Measurements from ENCODE around the gene FIBCD1.

Gene FIBCD1

GRCh38 chr9:130975932-130976841, 37.1 kb upstream of the FIBCD1 start:
- DNase-seq (ENCODE audit: extremely low spot score): no peak
- POLR2A ChIA-PET: no interaction called here
- CTCF ChIA-PET: no interaction called here
- no peak for TF ChIP-seq SUZ12 (IDR thresholded peaks at IDR 0.05)
- TF ChIP-seq FOXK2 (IDR thresholded peaks at IDR 0.05): no peak
- no peak for TF ChIP-seq NFRKB (IDR thresholded peaks at IDR 0.05)
- no peak for TF ChIP-seq FOXM1 (IDR thresholded peaks at IDR 0.05; ENCODE audit: borderline replicate concordance)
- no peak for TF ChIP-seq LEF1 (IDR thresholded peaks at IDR 0.05; ENCODE audit: borderline replicate concordance)
- TF ChIP-seq ELF4 (IDR thresholded peaks at IDR 0.05): no peak
- no peak for TF ChIP-seq PKNOX1 (IDR thresholded peaks at IDR 0.05)
- TF ChIP-seq L3MBTL2 (conservative IDR thresholded peaks at IDR 0.05): no peak
- TF ChIP-seq SP1 (IDR thresholded peaks at IDR 0.05): no peak
- no peak for TF ChIP-seq ZNF384 (IDR thresholded peaks at IDR 0.05)
- no peak for TF ChIP-seq FOXA1 (IDR thresholded peaks at IDR 0.05)
- TF ChIP-seq ARNT (IDR thresholded peaks at IDR 0.05): no peak
- no peak for TF ChIP-seq BHLHE40 (IDR thresholded peaks at IDR 0.05; ENCODE audit: borderline replicate concordance)
- TF ChIP-seq TARDBP (IDR thresholded peaks at IDR 0.05): no peak
- TF ChIP-seq HDGF (IDR thresholded peaks at IDR 0.05; ENCODE audit: borderline replicate concordance): no peak

GRCh38 chr9:130975156-130975555, 36.1 kb upstream of the FIBCD1 start:
- ChIA-PET POLR2A (no interaction called here), CTCF (interaction anchor here (0.6 kb wide), 1 partner anchor 111 kb away, joined by 3 read pairs; no protein-coding TSS in a partner anchor)
- no peak for DNase-seq (ENCODE audit: extremely low spot score)
- TF ChIP-seq ELF4 (IDR thresholded peaks at IDR 0.05): no peak
- TF ChIP-seq NFRKB (IDR thresholded peaks at IDR 0.05): no peak
- no peak for TF ChIP-seq PKNOX1 (IDR thresholded peaks at IDR 0.05)
- TF ChIP-seq SUZ12 (IDR thresholded peaks at IDR 0.05): no peak
- no peak for TF ChIP-seq TARDBP (IDR thresholded peaks at IDR 0.05)
- TF ChIP-seq SP1 (IDR thresholded peaks at IDR 0.05): no peak
- TF ChIP-seq HDGF (IDR thresholded peaks at IDR 0.05; ENCODE audit: borderline replicate concordance): no peak
- no peak for TF ChIP-seq FOXK2 (IDR thresholded peaks at IDR 0.05)
- no peak for TF ChIP-seq CTBP1 (IDR thresholded peaks at IDR 0.05; ENCODE audit: borderline replicate concordance)
- no peak for TF ChIP-seq L3MBTL2 (conservative IDR thresholded peaks at IDR 0.05)
- no peak for TF ChIP-seq FOXM1 (IDR thresholded peaks at IDR 0.05; ENCODE audit: borderline replicate concordance)
- TF ChIP-seq LEF1 (IDR thresholded peaks at IDR 0.05; ENCODE audit: borderline replicate concordance): no peak
- no peak for TF ChIP-seq ZNF384 (IDR thresholded peaks at IDR 0.05)
- TF ChIP-seq FOXA1 (IDR thresholded peaks at IDR 0.05): no peak
- no peak for TF ChIP-seq BHLHE40 (IDR thresholded peaks at IDR 0.05; ENCODE audit: borderline replicate concordance)

GRCh38 chr9:130974697-130975096, 35.6 kb upstream of the FIBCD1 start:
- no peak for TF ChIP-seq LEF1 (IDR thresholded peaks at IDR 0.05; ENCODE audit: borderline replicate concordance)
- no peak for TF ChIP-seq NFRKB (IDR thresholded peaks at IDR 0.05)
- no peak for TF ChIP-seq CTBP1 (IDR thresholded peaks at IDR 0.05; ENCODE audit: borderline replicate concordance)
- ChIA-PET POLR2A (no interaction called here), CTCF (no interaction called here)
- DNase-seq (ENCODE audit: extremely low spot score): no peak

GRCh38 chr9:130973686-130974281, 34.7 kb upstream of the FIBCD1 start:
- TF ChIP-seq SP1 (IDR thresholded peaks at IDR 0.05): no peak
- TF ChIP-seq L3MBTL2 (conservative IDR thresholded peaks at IDR 0.05): no peak
- no peak for TF ChIP-seq TARDBP (IDR thresholded peaks at IDR 0.05)
- TF ChIP-seq PKNOX1 (IDR thresholded peaks at IDR 0.05): no peak
- TF ChIP-seq ZNF384 (IDR thresholded peaks at IDR 0.05): no peak
- DNase-seq (ENCODE audit: extremely low spot score): no peak
- CTCF ChIA-PET: interaction anchor here (0.7 kb wide), 1 partner anchor 25 kb away, joined by 3 read pairs; no protein-coding TSS in a partner anchor
- POLR2A ChIA-PET: interaction anchor here (1.0 kb wide), 1 partner anchor 12 kb away, joined by 3 read pairs; no protein-coding TSS in a partner anchor

GRCh38 chr9:130972957-130973685, 34.1 kb upstream of the FIBCD1 start:
- DNase-seq (ENCODE audit: extremely low spot score): no peak
- TF ChIP-seq HDGF (IDR thresholded peaks at IDR 0.05; ENCODE audit: borderline replicate concordance) (no peak), FOXK2 (IDR thresholded peaks at IDR 0.05) (no peak), NFRKB (IDR thresholded peaks at IDR 0.05) (no peak), TARDBP (IDR thresholded peaks at IDR 0.05) (no peak), BHLHE40 (IDR thresholded peaks at IDR 0.05; ENCODE audit: borderline replicate concordance) (no peak), FOXA1 (IDR thresholded peaks at IDR 0.05) (no peak), SP1 (IDR thresholded peaks at IDR 0.05) (no peak), L3MBTL2 (conservative IDR thresholded peaks at IDR 0.05) (no peak), ZNF384 (IDR thresholded peaks at IDR 0.05) (no peak), PKNOX1 (IDR thresholded peaks at IDR 0.05) (no peak), CTBP1 (IDR thresholded peaks at IDR 0.05; ENCODE audit: borderline replicate concordance) (no peak), FOXM1 (IDR thresholded peaks at IDR 0.05; ENCODE audit: borderline replicate concordance) (no peak), ELF4 (IDR thresholded peaks at IDR 0.05) (no peak), SUZ12 (IDR thresholded peaks at IDR 0.05) (no peak), ARNT (IDR thresholded peaks at IDR 0.05) (no peak), LEF1 (IDR thresholded peaks at IDR 0.05; ENCODE audit: borderline replicate concordance) (no peak)
- ChIA-PET CTCF (interaction anchor here (0.7 kb wide), 1 partner anchor 26 kb away, joined by 3 read pairs; no protein-coding TSS in a partner anchor), POLR2A (interaction anchor here (1.0 kb wide), 1 partner anchor 11 kb away, joined by 3 read pairs; no protein-coding TSS in a partner anchor)
